Hepatocyte (in vitro differentiated cells): ENCODE measurements around the gene DCAF5.
"Not testable (repeated sequence)": the region's sequence is repeated elsewhere in the genome, so short reads cannot be mapped to it uniquely, and the experiment has no call there.

Source experiments
- CTCF ChIP-seq: fragments of 200-600 bp; sonication (generic); IDR thresholded peaks from 2 replicates; pipeline ENCODE4 v1.5.1; 2016; ENCODE audit warnings: antibody characterized with exemption, mild to moderate bottlenecking; ENCODE audit not compliant: poor library complexity
- EZH2phosphoT487 ChIP-seq: fragments of 200-600 bp; sonication (generic); IDR thresholded peaks from one replicate; pipeline ENCODE4 v1.6.1; 2018; ENCODE audit warnings: antibody characterized with exemption, mild to moderate bottlenecking, low read depth, moderate library complexity; ENCODE audit not compliant: unreplicated experiment, severe bottlenecking

- not testable (repeated sequence) for TF ChIP-seq CTCF, EZH2phosphoT487
These were observed 87.0 kb downstream of the DCAF5 start for GRCh38 chr14:69065934-69066333.
